GM12892 (cell line): ENCODE results near the gene TRIO.

Source experiments
- POLR2A ChIP-seq: IDR thresholded peaks from 2 replicates; pipeline ENCODE4 v1.6.1; 2011; ENCODE audit warnings: low read depth, low read length, control low read depth
- POLR2AphosphoS5 ChIP-seq: IDR thresholded peaks from 2 replicates; pipeline ENCODE4 v1.6.1; 2011; ENCODE audit warnings: low read depth, low read length, control low read depth
- TAF1 ChIP-seq: IDR thresholded peaks from 2 replicates; pipeline ENCODE4 v1.6.1; 2011; ENCODE audit warnings: low read depth, mild to moderate bottlenecking, control low read depth, low read length, borderline replicate concordance

GRCh38 chr5:14236757-14237156 is 93.6 kb downstream of the TRIO start:
- TF ChIP-seq POLR2A (no peak), POLR2AphosphoS5 (no peak), TAF1 (no peak)
